BE2C (cell line): ENCODE data around the gene TAS2R41.
"Not testable (repeated sequence)": the region's sequence is repeated elsewhere in the genome, so short reads cannot be mapped to it uniquely, and the experiment has no call there.

Experiments used
- DNase-seq: peaks from one replicate; pipeline ENCODE4 v3.0.0-alpha.2; 2020
- H3K27me3 ChIP-seq: fragments of 250-450 bp; sonication (Bioruptor Pico); 2 replicates; pipeline ENCODE4 v1.5.1; 2020; ENCODE audit warnings: mild to moderate bottlenecking
- H3K36me3 ChIP-seq: fragments of 250-450 bp; sonication (Bioruptor Pico); 2 replicates; pipeline ENCODE4 v1.5.1; 2020; ENCODE audit warnings: mild to moderate bottlenecking
- H3K4me1 ChIP-seq: fragments of 250-450 bp; sonication (Bioruptor Pico); 2 replicates; pipeline ENCODE4 v1.5.1; 2020
- H3K4me3 ChIP-seq: 2 replicates; pipeline ENCODE4 v1.5.1; 2011; ENCODE audit warnings: low read depth, low read length
- H3K9me3 ChIP-seq: fragments of 250-450 bp; sonication (Bioruptor Pico); 2 replicates; pipeline ENCODE4 v1.5.1; 2020
- CTCF ChIP-seq: IDR thresholded peaks from 2 replicates; pipeline ENCODE4 v1.5.1; 2012; ENCODE audit warnings: mild to moderate bottlenecking, low read depth, low read length

TAS2R41 gene

DNA sequence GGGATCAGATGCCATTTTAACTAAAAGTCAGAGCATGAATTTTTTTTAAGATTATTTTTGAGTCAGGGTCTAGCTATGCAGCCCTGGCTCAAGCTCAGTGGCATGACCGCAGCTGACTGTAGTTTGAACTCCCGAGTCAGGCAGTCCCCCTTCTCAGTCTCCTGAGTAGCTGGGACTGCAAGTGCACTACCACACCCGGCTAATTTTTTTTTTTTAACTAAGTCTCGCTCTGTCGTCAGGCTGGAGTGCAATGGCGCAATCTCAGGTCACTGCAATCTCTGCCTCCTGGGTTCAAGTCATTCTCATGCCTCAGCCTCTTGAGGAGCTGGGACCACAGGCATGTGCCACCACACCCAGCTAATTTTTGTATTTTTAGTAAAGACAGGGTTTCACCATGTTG is 7.8 kb downstream of the TAS2R41 start:
- no peak for DNase-seq

DNA sequence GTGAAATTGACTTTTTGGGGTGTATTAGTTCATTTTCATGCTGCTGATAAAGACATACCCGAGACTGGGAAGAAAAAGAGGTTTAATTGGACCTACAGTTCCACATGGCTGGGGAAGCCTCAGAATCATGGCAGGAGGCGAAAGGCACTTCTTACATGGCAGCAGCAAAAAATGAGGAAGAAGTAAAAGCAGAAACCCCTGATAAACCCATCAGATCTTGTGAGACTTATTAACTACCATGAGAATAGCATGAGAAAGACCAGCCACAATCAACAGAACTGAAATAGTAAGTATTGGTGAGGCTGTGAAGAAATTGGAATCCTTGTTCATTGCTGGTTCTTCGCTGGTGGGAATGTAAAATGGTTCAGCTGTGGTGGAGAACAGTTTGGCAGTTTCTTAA is 8.6 kb downstream of the TAS2R41 start:
- not testable (repeated sequence) for H3K36me3 ChIP-seq, H3K4me3 ChIP-seq, H3K4me1 ChIP-seq, DNase-seq, H3K27me3 ChIP-seq, H3K9me3 ChIP-seq

More for the DNA sequence above, 7.8 kb downstream of the TAS2R41 start:
- no peak overlapping the region for H3K4me3 ChIP-seq
- H3K27me3 ChIP-seq = no peaks in the 10 kb centered on the region; the same call in none of the 2 replicates
- H3K36me3 ChIP-seq = no peaks in the 10 kb centered on the region
- H3K4me1 ChIP-seq = no peaks in the 10 kb centered on the region; the same call in 1 of the 2 replicates
- no peaks in the 10 kb centered on the region for H3K9me3 ChIP-seq
- TF ChIP-seq CTCF = no peak

GRCh38 chr7:143487061-143487460 is 9.4 kb downstream of the TAS2R41 start:
- no peaks in the 10 kb centered on the region for H3K9me3 ChIP-seq
- H3K27me3 ChIP-seq = no peaks in the 10 kb centered on the region; the same call in none of the 2 replicates
- no peak for TF ChIP-seq CTCF
- no peak for DNase-seq
- no peaks in the 10 kb centered on the region for H3K36me3 ChIP-seq
- H3K4me3 ChIP-seq = no peak overlapping the region
- peaks cover 13% of the 10 kb centered on the region for H3K4me1 ChIP-seq

GRCh38 chr7:143487566-143487965 is 9.9 kb downstream of the TAS2R41 start:
- Histone ChIP-seq H3K9me3 (no peaks in the 10 kb centered on the region), H3K4me3 (no peak overlapping the region), H3K36me3 (no peaks in the 10 kb centered on the region), H3K4me1 (peaks cover 18% of the 10 kb centered on the region), H3K27me3 (no peaks in the 10 kb centered on the region; the same call in none of the 2 replicates)
- DNase-seq = no peak
- no peak for TF ChIP-seq CTCF

DNA sequence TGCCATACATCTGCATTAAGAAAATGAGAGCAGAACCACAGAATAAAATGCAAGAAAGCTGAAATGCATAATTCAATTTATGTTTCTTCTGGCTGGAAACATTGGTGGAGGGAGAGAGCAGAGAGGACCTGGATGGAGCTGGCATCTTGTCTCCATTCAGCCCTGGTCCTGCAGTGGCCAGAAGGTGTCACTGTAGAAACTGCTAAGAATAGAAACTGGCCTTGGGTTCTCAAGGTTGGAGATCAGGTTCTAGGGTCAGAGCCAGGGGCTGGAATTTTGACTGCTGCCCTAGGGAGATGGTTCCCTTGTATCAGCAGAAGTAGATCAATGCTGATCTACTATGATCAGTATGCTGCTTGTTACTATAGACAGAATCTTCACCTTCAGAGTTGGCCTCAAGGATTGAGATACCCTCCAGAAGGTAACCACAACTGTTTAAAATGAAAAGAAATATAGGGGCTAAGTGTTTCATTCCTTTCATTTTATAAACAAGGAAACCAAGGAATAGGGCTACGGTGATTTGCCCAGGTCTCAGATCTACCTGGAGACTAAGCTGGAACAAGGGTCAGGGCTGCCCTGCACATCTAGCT is 13.1 kb downstream of the TAS2R41 start:
- DNase-seq = peak; percentile 47
- no peaks in the 10 kb centered on the region for H3K9me3 ChIP-seq
- H3K36me3 ChIP-seq = no peaks in the 10 kb centered on the region
- H3K4me3 ChIP-seq = no peak overlapping the region
- no peaks in the 10 kb centered on the region; the same call in 1 of the 2 replicates for H3K27me3 ChIP-seq
- peak; percentile 52 for TF ChIP-seq CTCF
- peaks cover 19% of the 10 kb centered on the region for H3K4me1 ChIP-seq

- no peaks in the 10 kb centered on the region for H3K9me3 ChIP-seq
- TF ChIP-seq CTCF = no peak
- H3K4me3 ChIP-seq = no peak overlapping the region
- no peaks in the 10 kb centered on the region for H3K27me3 ChIP-seq
- no peak for DNase-seq
- peaks cover 19% of the 10 kb centered on the region for H3K4me1 ChIP-seq
- no peaks in the 10 kb centered on the region for H3K36me3 ChIP-seq
Observed at GRCh38 chr7:143492043-143492471, 14.4 kb downstream of the TAS2R41 start.
